NCI-H1417 (cell line): ENCODE measurements around the gene RAD54L2.
"Not testable (repeated sequence)": the region's sequence is repeated elsewhere in the genome, so short reads cannot be mapped to it uniquely, and the experiment has no call there.

Experiments
- DNase-seq, 3 experiments: peaks; one replicate each; lab custom pipeline; 2025; lab: John Stamatoyannopoulos, UW

RAD54L2 gene, protein sequence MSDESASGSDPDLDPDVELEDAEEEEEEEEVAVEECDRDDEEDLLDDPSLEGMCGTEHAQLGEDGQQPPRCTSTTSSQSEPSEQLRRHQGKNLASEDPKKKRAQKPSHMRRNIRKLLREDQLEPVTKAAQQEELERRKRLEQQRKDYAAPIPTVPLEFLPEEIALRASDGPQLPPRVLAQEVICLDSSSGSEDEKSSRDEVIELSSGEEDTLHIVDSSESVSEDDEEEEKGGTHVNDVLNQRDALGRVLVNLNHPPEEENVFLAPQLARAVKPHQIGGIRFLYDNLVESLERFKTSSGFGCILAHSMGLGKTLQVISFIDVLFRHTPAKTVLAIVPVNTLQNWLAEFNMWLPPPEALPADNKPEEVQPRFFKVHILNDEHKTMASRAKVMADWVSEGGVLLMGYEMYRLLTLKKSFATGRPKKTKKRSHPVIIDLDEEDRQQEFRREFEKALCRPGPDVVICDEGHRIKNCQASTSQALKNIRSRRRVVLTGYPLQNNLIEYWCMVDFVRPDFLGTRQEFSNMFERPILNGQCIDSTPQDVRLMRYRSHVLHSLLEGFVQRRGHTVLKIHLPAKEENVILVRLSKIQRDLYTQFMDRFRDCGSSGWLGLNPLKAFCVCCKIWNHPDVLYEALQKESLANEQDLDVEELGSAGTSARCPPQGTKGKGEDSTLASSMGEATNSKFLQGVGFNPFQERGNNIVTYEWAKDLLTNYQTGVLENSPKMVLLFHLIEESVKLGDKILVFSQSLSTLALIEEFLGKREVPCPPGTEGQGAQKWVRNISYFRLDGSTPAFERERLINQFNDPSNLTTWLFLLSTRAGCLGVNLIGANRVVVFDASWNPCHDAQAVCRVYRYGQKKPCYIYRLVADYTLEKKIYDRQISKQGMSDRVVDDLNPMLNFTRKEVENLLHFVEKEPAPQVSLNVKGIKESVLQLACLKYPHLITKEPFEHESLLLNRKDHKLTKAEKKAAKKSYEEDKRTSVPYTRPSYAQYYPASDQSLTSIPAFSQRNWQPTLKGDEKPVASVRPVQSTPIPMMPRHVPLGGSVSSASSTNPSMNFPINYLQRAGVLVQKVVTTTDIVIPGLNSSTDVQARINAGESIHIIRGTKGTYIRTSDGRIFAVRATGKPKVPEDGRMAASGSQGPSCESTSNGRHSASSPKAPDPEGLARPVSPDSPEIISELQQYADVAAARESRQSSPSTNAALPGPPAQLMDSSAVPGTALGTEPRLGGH (N-terminal part only)

DNA sequence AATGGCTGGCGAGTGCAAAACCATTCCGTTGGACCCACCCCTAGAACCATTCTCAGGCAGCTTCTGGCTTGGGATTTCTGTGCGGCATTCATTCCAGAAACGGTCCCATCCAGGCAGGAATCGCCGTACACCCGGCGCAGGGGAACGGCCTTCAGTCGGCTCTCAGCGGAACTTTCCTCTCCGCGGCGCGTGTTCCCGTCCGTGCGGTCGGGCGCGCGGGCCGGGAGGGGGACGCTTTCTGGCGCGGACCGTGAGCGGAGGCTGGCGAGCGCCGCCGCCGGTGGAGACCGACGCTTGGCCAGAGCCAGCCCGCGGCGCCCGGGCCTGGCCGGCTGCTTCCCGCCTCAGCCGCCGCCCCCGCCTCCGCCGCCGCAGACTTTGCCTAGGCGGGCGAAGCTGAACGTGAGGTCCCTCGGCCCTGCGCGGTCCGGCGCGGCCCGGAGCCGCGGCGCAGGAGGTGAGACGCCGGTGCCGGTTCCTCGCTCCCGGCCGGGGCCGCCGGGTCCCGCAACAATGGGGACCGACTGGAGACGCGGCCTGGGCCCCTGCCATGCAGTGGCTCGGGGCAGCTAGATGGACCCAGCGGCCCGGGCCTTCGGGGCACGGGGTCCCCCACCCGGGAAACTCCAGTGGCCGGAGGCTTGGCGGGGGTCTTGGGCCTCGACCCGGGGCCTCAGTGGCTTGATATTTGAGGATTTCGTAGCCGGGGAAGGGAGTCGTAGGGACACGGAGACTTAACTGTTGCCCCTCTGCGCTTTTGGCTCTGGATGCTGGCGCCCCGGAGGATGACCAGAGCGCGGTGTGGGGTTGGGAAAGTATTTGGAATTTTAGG is at the start of gene RAD54L2:
TSS of gene RAD54L2 (plus strand) at position 261 of the 832 bp plus-strand sequence. CDS start 51,702 bp downstream, outside the sequence.
- DNase-seq = peak; percentile 73 to 79 (median 77)

DNA sequence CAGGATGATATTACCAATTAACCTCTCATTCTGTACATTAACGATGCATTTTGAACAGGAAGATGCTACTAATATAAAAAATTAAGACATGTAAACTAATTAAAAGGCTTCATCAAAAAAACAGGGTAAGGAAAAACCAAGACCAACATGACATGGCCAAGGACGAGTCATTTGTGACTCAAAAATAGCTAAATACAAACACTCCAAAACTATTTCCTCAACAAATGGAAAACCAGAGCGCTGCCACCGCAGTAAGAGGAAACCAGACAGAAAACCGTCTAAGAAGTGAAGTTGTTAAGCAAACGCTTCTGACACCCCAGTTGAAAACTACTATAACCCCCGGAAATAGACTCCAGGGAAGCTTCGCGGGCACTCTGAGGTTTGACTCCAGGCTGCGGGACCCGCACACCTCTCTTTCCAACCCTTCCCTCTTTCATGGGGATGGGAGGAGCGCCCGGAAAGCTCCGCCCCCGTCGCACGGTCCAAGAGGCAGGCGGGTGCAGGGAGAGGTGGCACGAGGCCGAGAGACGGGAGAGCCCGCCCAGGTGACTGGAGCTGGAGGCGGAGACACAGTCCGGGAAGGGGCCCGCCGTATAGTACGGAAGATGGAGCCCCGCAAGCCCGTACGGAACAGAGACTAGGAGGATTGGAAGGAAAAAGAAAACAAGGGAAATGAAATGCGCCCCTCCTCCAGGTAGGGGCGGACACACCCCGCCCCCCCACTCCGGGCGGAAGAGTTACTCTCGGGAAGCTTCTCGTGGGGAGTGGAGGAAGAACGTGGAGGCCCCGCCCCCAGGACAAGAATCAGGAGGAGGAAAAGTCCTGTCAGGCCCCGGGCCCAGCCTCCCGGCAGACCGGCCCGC is 39.4 kb upstream of the RAD54L2 start:
- DNase-seq = peak; percentile 82 to 94 (median 90)

DNA sequence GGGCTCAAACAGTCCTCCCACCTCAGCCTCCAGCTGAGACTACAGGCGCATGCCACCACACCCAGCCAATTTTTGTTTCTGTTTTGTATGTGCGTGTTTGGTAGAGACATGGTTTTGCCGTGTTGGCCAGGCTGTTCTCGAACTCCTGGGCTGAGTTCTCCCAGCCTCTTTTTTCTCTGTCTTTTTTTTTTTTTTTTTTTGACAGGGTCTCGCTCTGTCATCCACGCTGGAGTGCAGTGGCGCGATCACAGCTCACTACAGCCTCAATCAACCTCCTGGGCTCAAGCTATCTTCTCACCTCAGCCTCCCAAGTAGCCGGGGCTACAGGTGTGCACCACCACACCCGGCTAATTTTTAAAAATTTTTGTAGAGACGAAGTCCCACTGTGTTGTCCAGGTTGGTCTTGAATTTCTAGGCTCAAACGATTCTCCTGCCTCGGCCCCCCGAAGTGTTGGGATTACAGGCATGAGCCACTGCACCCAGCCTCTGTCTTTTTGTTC is 37.8 kb upstream of the RAD54L2 start:
- no peak for DNase-seq

DNA sequence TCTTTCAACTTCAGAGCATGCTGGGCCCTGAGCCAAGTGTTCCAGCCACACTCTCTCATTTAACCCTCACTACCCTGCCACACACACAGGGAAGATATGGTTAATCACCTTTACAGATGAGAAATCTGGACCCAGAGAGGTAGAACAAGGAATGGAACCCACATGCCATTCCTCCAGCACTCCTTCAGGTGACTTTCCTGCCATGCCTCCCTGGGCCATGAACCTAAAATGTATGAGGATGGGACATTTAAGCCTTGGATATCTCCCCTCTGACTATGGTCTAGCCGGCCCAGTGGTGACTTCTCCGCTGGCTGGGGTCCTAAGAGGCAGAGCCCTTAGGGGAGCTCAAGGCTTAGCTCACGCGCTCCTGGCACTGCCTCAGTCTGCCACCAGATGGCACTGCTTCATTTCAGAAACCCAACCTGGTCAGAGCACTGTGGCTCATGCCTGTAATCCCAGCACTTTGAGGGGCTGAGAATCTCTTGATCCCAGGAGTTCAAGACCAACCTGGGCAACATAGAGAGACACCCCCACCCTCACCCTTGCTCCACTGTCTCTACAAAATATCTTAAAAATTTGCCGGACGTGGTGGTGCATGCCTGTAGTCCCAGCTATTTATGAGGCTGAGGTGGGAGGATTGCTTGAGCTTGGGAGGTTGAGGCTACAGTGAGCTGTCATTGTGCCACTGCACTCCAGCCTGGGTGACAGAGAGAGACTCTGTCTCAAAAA is 36.5 kb upstream of the RAD54L2 start:
- DNase-seq = peak; percentile 48 to 74 (median 69)

DNA sequence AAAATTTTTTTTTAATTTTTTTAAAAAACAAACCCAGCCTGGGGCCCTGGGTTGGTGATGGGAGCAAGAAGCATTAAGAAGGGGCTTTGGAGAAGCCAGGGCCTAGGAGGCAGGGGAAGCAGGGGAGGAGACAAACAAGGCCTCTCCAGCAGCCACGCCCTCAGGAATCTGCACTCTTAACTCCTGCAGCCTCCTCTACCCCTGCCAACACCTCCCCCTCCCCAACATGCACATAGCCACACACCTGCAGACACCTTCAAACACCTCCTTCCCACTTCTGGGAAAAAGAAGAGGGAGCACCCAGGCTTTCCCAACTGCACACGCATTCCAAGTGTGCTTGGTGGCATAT is 36.0 kb upstream of the RAD54L2 start:
- DNase-seq = no peak

DNA sequence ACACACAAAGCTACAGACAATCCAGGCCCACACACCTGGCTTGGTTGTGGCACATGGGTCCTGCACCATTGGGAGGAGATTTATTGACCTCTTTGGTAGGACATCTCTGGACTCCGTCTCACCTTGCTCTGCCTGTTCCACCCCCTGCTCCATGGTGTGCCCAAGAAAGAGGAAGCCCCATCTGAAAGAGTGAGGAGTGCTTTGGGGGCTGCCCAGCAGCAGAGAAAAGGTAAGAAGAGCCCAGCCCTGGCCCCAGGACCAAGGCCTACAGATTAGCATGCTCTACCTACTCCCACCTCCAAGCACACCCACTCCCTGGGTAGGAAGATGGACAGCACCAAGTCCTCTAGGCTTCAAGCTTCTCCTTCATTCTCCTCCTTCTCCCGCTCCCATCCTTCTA is 35.5 kb upstream of the RAD54L2 start:
- no peak for DNase-seq

DNA sequence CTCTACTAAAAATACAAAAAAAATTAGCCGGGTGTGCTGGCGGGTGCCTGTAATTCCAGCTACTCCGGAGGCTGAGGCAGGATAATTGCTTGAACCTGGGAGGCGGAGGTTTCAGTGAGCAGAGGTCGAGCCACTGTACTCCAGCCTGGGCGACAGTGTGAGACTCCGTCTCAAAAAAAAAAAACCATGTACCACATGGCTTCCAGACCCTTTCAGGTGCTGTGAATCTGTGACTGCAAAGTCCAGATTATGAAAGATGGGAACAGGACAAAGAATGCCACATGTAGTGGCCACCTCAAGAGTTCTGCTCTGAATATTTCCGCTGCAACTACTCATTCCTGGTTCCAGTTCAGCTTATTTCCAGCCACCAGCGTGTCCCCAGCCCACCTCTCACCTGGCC is 30.3 kb upstream of the RAD54L2 start:
- DNase-seq = no peak

DNA sequence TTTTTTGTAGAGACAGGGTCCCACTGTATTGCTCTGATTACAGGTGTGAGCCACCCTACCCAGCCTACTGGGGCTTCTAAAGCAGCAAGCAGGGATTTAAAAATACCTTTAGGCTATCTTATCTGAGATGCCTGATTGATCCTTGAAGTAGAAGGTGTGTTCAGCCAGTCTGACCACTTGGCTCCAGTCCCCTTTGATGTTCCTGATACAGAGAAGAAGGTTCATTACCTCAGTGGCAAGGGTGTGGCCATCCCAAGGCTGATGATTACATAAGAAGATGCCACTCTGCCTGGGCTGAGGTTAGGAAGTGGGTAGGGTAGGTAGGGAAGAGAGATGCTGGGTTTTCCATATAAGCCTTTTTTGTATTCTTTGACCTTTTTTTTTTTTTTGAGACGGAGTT is 27.5 kb upstream of the RAD54L2 start:
- DNase-seq = no peak

DNA sequence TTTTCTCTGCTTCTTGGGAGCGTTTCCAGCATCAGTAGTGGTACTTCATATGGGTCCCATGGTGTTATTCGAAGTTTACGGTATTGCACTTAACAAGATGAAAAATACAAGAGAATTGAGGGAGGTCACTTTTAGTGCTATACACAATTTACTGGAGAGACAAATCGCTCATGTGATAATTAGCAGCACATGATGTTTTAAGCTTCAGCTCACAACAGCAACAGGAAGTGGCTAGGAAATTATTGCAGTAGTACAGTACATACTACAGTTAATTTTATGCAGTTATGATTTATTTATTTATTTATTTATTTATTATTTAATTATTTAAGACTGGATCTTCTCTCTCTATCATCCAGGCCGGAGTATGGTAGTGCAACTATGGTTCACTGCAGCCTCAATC is 24.3 kb upstream of the RAD54L2 start:
- DNase-seq = no peak

DNA sequence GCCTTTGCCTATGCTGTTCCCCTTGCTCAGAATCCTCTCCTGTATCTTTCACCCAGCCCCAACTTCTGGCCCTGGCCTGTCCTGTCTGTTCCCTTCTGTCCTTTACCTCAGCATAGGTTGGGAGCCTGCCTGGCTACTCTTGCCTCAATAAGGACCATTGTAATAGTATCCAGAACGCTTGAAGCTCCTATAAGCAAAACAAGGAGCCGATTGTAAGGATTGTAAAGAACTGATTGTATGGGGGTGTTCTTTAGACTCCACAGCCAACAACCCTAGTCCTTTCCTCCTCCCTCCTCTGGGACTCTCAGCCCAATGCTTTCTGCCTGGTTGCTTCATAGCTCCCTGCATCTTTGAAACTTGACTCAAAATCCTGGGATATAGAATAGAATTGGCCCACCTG is 18.7 kb upstream of the RAD54L2 start:
- no peak for DNase-seq

DNA sequence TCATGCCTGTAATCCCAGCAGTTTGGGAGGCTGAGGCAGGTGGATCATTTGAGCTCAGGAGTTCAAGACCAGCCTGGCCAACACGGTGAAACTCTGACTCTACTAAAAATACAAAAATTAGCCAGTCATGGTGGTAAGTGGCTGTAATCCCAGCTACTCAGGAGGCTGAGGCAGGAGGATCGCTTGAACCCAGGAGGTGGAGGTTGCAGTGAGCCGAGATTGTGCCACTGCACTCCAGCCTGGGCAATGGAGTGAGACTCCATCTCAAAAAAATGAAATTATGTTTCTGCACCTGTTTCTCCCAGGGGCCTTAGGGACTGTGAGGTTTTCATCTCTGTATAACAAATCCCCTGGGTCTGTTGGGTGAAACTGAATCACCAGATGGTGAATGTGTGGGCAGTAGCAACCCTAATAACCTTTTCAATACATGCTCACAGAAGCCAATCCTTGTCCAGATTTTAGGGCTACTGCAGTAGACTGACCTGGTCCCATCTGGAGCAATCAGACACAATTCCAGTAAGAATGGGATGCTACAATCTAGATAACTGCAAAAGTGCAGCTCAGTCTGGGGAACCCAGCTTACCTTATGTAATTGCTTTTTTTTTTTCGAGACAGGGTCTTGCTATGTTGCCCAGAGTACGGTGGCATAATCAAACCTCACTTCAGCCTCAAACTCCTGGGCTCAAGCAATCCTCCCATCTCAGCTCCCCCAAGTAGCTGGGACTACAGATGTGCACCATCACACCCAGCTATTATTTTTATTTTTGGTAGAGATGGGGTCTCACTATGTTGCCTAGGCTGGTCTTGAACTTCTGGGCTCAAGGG is 17.4 kb upstream of the RAD54L2 start:
- DNase-seq = not testable (repeated sequence)

DNA sequence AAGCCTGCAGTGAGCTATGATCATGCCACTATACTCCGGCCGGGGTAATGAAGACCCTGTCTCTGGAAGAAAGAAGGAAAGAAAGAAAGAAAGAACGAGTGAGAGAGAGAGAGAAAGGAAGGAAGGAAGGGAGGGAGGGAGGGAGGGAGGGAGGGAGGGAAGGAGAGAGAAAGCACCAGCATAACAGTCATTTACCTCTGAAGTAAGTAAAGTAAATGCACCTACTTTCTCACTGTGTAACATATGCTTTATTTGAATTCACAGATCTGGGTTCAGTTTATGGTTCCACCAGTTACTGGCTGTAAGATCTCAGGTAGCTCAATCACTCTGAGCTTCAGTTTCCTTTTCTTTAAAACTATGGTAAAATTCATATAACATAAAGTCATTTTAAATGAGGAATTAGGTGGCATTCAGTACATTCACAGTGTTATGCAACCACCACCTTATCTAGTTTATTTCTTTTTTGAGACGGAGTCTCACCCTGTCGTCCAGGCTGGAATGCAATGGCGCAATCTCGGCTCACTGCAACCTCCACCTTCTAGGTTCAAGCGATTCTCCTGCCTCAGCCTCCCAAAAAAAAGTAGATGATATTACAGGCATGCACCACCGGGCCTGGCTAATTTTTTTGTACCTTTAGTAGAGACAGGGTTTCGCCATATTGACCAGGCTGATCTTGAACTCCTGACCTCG is 16.1 kb upstream of the RAD54L2 start:
- DNase-seq = no peak

DNA sequence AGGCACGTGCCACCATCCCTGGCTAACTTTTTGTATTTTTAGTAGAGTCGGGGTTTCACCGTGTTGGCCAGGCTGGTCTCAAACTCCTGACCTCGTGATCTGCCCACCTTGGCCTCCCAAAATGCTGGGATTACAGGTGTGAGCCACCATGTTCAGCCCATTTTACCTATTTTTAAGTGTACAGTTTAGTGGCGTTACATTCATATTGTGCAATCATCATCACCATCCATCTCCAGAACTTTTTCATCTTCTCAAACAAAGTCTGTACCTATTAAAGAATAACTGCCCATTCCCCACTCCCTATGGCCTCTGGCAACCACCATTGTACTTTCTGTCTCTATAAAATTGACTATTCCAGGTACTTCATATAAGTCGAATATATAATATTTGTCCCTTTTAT is 13.6 kb upstream of the RAD54L2 start:
- DNase-seq = not testable (repeated sequence)

DNA sequence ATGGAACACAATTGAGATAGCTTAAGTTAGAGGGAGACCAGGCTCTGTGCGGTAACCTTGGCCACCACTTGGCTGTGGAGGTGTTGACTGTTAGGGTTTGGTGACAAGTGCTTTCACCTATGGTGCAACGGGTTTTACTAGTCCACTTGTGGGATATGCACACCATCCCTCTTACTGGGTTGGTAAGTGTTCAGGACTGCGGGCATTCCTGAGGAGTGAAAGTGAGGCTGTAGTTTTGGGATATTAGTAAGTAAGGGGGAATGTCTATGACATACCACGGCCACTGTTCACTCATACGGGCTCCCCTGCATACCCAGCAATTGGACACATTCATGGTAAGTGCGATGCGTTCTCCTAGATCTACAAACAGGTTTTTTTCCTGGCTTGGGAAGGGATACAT is 8.0 kb upstream of the RAD54L2 start:
- DNase-seq = no peak

DNA sequence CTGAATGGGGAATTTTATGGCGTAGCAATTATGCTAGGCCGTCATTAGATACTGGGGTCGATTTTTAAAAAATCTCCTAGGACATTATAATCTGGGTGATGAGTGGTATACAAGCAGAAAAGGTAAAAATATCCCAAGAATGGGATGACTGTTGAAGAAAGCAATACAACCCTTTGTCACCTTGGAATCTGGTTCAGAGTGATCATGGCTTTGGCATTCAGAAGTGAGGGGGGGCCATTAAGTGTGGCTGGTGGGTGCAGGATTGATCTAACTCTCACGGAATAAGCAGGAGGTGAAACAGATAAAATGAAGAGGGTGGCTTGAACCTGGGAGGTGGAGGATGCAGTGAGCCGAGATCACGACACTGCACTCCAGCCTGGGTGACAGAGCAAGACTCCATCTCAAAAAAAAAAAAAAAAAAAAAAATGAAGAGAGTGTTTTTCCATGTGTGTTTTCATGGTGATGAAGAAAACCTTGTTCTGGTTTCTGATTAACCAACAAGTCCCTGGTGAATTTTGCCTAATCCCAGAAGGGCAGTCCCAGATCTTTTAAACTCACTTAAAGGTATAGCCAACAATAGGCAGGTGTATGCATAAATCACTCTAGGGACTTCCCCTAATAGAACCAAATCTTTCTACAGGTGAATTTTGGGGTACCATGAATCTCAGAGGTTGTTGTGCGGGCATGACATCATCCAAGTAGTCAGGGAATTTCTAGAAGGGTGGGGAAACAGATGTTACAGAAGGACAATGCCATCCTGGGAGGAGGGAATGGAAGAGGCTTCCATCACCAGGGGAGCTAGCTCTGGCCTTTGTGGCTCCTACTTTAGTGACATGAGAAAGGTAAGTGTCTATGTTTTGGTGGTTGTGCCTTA is 3.1 kb upstream of the RAD54L2 start:
- no peak for DNase-seq

DNA sequence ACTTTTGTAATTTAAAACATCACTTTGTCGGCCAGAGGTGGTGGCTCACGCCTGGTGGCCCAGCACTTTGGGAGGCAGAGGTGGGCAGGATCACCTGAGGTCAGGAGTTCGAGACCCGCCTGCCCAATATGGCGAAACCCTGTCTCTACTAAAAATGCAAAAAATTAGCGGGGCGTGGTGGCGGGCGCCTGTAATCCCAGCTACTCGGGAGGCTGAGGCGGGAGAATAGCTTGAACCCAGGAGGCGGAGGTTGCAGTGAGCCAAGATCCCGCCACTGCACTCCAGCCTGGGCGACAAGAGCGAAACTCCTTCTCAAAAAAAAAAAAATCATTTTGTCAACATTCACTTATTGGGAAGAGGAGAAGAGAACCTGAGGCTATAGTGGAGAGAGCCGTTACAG is 888 bp upstream of the RAD54L2 start:
- not testable (repeated sequence) for DNase-seq

DNA sequence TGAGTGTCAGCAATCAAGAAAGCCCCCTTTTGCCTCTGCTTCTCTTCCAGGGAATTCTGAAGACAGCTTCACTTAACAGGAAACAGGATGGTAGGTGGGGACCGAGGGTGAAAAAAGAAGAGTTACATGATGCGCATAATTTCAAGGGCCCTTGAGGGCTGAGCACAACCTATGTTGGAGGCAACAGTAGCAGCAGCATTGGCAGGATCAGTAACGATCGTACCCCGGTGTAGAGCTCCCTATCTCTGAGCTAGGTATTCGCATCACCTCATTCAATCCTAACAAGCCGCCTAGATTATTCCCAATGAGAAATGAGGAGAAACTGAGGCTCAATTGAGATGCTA is 432 bp upstream of the RAD54L2 start:
- peak in 1 of 3 experiments; percentile 56 for DNase-seq
